Trophoblast cell (in vitro differentiated cells and primary cell): Measurements from ENCODE around the gene GDPD4.

Experiments used
- DNase-seq, 2 donors: peaks; one replicate each; pipeline ENCODE4 v3.0.0-alpha.2; 2016
- H2AFZ ChIP-seq: 2 replicates; pipeline ENCODE4 v1.6.1; 2013; ENCODE audit warnings: low read length, moderate library complexity, mild to moderate bottlenecking; ENCODE audit not compliant: insufficient read depth, poor library complexity
- H2AK5ac ChIP-seq: 2 replicates; pipeline ENCODE4 v1.6.1; 2013; ENCODE audit warnings: mild to moderate bottlenecking, low read length
- H2BK120ac ChIP-seq: 2 replicates; pipeline ENCODE4 v1.6.1; 2013; ENCODE audit warnings: low read length, mild to moderate bottlenecking, moderate library complexity; ENCODE audit not compliant: insufficient read depth, poor library complexity
- H2BK12ac ChIP-seq: 2 replicates; pipeline ENCODE4 v1.6.1; 2013; ENCODE audit warnings: mild to moderate bottlenecking, low read length, moderate library complexity
- H2BK5ac ChIP-seq: 2 replicates; pipeline ENCODE4 v1.6.1; 2013; ENCODE audit warnings: low read length, low read depth, moderate library complexity, mild to moderate bottlenecking; ENCODE audit not compliant: poor library complexity
- H3K14ac ChIP-seq: 2 replicates; pipeline ENCODE4 v1.6.1; 2013; ENCODE audit warnings: mild to moderate bottlenecking, low read length
- H3K18ac ChIP-seq: 2 replicates; pipeline ENCODE4 v1.6.1; 2013; ENCODE audit warnings: mild to moderate bottlenecking, low read length
- H3K23ac ChIP-seq: 2 replicates; pipeline ENCODE4 v1.6.1; 2013; ENCODE audit warnings: low read length
- H3K27ac ChIP-seq: 2 replicates; pipeline ENCODE4 v1.5.1; 2013; ENCODE audit warnings: low read depth, mild to moderate bottlenecking, inconsistent platforms, low read length, moderate library complexity
- H3K27me3 ChIP-seq: 2 replicates; pipeline ENCODE4 v1.6.1; 2013; ENCODE audit warnings: inconsistent platforms, mild to moderate bottlenecking, low read length, moderate library complexity; ENCODE audit not compliant: insufficient read depth
- H3K36me3 ChIP-seq, 2 experiments: 1 replicate in 1 of 2; 2 replicates in 1 of 2; pipeline ENCODE4 v1.6.1; 2013; ENCODE audit warnings: low read length in 2 of 2, mild to moderate bottlenecking in 2 of 2, moderate library complexity in 1 of 2; ENCODE audit not compliant: insufficient read depth in 2 of 2, control insufficient read depth in 1 of 2
- H3K4ac ChIP-seq: 2 replicates; pipeline ENCODE4 v1.6.1; 2013; ENCODE audit warnings: low read depth, mild to moderate bottlenecking, low read length, moderate library complexity
- H3K4me1 ChIP-seq, 2 experiments: 1 replicate in 1 of 2; 2 replicates in 1 of 2; pipeline ENCODE4 v1.6.1; 2013; ENCODE audit warnings: low read length in 2 of 2, mild to moderate bottlenecking in 2 of 2, moderate library complexity in 1 of 2; ENCODE audit not compliant: insufficient read depth in 2 of 2, control insufficient read depth in 1 of 2
- H3K4me2 ChIP-seq: 2 replicates; pipeline ENCODE4 v1.6.1; 2013; ENCODE audit warnings: inconsistent platforms, mild to moderate bottlenecking, low read length, moderate library complexity
- H3K4me3 ChIP-seq: 2 replicates; pipeline ENCODE4 v1.5.1; 2013; ENCODE audit warnings: mild to moderate bottlenecking, low read depth, low read length, inconsistent platforms
- H3K79me1 ChIP-seq: one replicate; pipeline ENCODE4 v1.6.1; 2013; ENCODE audit warnings: low read length
- H3K79me2 ChIP-seq: 2 replicates; pipeline ENCODE4 v1.6.1; 2013; ENCODE audit warnings: low read length, mild to moderate bottlenecking; ENCODE audit not compliant: control insufficient read depth, insufficient read depth, poor library complexity
- H3K9ac ChIP-seq: 2 replicates; pipeline ENCODE4 v1.6.1; 2013; ENCODE audit warnings: mild to moderate bottlenecking, low read length
- H3K9me3 ChIP-seq: 2 replicates; pipeline ENCODE4 v1.6.1; 2013; ENCODE audit warnings: low read depth, mild to moderate bottlenecking, control low read depth, inconsistent platforms, low read length; ENCODE audit not compliant: insufficient read depth
- H4K12ac ChIP-seq: 2 replicates; pipeline ENCODE4 v1.6.1; 2013; ENCODE audit warnings: low read depth, mild to moderate bottlenecking, low read length, moderate library complexity
- H4K8ac ChIP-seq: 2 replicates; pipeline ENCODE4 v1.6.1; 2013; ENCODE audit warnings: low read depth, mild to moderate bottlenecking, low read length, moderate library complexity
- H4K91ac ChIP-seq: one replicate; pipeline ENCODE4 v1.6.1; 2013; ENCODE audit warnings: low read depth, mild to moderate bottlenecking, low read length, moderate library complexity
- WGBS: extraction: QIAGEN DNeasy Blood & Tissue Kit; methylation state at CpG from one replicate; pipeline ENCODE4 v1.1.7; 2013; ENCODE audit warnings: missing lambda C conversion rate; ENCODE audit not compliant: insufficient read length, insufficient coverage; ENCODE audit errors: extremely low coverage; 5-methylcytosine and 5-hydroxymethylcytosine counted together

The GDPD4 gene

DNA sequence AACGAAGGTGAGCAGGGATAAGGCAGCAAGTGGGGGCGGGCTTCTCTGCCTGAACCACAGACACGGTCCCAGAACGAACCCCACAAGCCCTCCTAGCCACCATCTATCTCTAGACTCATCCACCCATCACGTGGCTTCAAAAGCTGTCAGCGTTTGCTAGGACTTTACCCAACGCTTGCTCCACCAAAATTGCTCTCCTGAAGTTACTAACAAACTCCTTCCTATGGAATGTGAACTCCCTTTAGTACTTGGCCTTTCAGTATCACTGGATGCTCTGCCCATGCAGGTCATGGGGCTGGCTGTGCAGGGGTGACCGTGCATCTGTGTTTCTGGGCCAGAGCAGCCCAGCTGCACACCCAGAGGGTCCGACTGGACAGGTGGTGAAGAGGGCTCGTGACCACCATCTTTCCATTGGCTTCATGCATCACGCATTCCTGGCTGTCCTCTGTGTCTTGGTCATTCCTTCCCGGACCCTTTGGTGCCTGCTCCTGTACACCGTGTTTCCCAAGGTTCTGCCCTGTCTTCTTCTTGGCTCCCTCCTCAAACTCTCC lies 88.4 kb downstream of the GDPD4 start:
- no peak overlapping the region for H2BK120ac ChIP-seq
- H3K4me3 ChIP-seq = no peak overlapping the region
- no peak overlapping the region for H4K91ac ChIP-seq
- H3K27ac ChIP-seq = no peak overlapping the region
- no peak overlapping the region for H3K4ac ChIP-seq
- DNase-seq = no peak
- no peak overlapping the region for H4K12ac ChIP-seq
- no CpG with 5 or more reads among the region's 13 CpGs for WGBS
- H3K27me3 ChIP-seq = no peaks in the 10 kb centered on the region
- H3K18ac ChIP-seq = no peak overlapping the region
- H2BK5ac ChIP-seq = no peak overlapping the region
- H2BK12ac ChIP-seq = no peak overlapping the region
- H3K4me1 ChIP-seq = no peaks in the 10 kb centered on the region
- H3K14ac ChIP-seq = no peak overlapping the region
- H2AFZ ChIP-seq = no peak overlapping the region
- no peak overlapping the region for H3K4me2 ChIP-seq
- H3K79me1 ChIP-seq = no peaks in the 10 kb centered on the region
- H3K9ac ChIP-seq = no peak overlapping the region
- peaks cover 1% of the 10 kb centered on the region for H3K9me3 ChIP-seq
- H3K79me2 ChIP-seq = no peaks in the 10 kb centered on the region
- H3K23ac ChIP-seq = no peak overlapping the region
- H4K8ac ChIP-seq = no peak overlapping the region
- H2AK5ac ChIP-seq = no peak overlapping the region
- H3K36me3 ChIP-seq = no peaks in the 10 kb centered on the region

DNA sequence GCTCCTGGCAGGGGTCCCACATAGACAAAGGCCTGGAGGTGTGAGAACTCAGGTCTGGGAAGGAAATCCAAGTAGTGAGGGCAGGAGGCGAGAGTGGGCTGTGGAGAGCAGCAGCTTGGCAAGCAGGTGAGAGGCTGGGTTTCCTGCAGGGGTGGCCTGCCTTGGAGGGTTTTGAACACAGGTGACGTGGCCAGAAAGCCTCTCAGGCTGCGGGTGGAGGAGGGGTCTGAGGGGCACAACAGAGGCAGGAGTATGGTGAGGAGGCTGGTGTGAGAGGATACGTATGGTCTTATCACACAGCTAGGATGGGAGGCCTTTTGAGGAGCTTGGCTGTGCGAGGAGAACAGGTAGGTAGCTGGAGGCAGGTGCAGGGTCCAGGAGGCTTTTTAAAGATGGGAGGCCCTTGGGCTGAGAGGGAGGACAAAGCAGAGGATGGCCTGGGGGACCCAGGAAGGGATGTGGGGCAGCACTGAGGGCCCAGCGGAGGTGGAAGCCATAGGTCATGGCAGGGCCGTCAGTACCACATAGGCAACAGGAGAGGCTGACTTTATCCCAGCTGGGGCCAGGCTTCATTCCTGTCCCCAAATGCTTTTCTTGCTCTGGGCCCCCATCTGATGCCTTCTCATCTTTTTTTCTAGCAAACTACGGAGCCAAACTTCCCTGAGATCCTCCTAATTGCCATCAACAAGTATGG lies 89.0 kb downstream of the GDPD4 start:
- Histone ChIP-seq H3K14ac (no peak overlapping the region), H3K36me3 (no peaks in the 10 kb centered on the region), H4K12ac (no peak overlapping the region), H2AK5ac (no peak overlapping the region), H3K4me1 (no peaks in the 10 kb centered on the region), H3K79me2 (no peaks in the 10 kb centered on the region), H2BK120ac (no peak overlapping the region), H3K27me3 (no peaks in the 10 kb centered on the region), H3K18ac (no peak overlapping the region), H3K4me2 (no peak overlapping the region), H2BK5ac (no peak overlapping the region), H3K4ac (no peak overlapping the region), H3K23ac (no peak overlapping the region), H3K79me1 (no peaks in the 10 kb centered on the region), H3K4me3 (no peak overlapping the region), H3K9ac (no peak overlapping the region), H2BK12ac (no peak overlapping the region), H4K91ac (no peak overlapping the region), H3K9me3 (peaks cover 1% of the 10 kb centered on the region), H3K27ac (no peak overlapping the region), H2AFZ (no peak overlapping the region), H4K8ac (no peak overlapping the region)
- DNase-seq = no peak
- WGBS = no CpG with 5 or more reads among the region's 8 CpGs

DNA sequence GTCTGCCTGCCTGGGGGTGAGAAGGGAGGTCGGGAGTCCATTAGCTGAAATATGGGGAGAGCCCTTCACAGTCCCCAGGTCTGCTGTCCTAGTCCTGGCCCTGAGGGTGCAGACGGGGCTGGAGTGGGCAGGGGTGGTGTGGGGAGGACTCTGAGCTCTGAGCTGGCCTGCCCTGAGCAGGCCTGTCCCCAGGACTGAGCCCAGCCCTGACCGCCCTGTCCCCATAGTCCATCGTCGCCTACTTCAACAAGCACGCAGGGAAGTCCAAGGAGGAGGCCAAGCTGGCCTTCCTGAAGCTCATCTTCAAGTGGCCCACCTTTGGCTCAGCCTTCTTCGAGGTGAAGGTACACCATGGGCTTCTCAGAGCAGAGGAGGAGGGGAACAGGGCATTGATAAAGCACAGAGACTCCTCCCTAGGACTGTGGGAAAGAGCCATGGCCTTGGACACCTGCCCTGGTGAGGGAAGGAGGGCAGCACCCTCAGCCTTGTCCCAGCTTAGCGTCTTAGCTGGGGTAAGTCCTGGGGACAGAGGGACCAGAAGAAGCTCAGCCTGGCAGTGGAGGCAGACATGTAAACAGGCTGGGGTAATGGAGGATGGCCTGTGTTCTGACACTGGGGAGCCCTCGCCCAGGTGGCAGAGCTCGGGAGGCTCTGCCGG lies 89.8 kb downstream of the GDPD4 start:
- H3K4me1 ChIP-seq = no peaks in the 10 kb centered on the region
- H3K14ac ChIP-seq = no peak overlapping the region
- no peak overlapping the region for H3K18ac ChIP-seq
- no peak for DNase-seq
- no peak overlapping the region for H2BK12ac ChIP-seq
- no peak overlapping the region for H2AK5ac ChIP-seq
- H3K4ac ChIP-seq = no peak overlapping the region
- no peak overlapping the region for H3K4me2 ChIP-seq
- no peak overlapping the region for H4K12ac ChIP-seq
- H3K23ac ChIP-seq = no peak overlapping the region
- no peak overlapping the region for H2AFZ ChIP-seq
- no peak overlapping the region for H3K27ac ChIP-seq
- H3K9ac ChIP-seq = no peak overlapping the region
- no peak overlapping the region for H2BK120ac ChIP-seq
- H2BK5ac ChIP-seq = no peak overlapping the region
- no peaks in the 10 kb centered on the region for H3K79me1 ChIP-seq
- peaks cover 1% of the 10 kb centered on the region for H3K9me3 ChIP-seq
- H3K79me2 ChIP-seq = no peaks in the 10 kb centered on the region
- no peak overlapping the region for H4K91ac ChIP-seq
- H3K4me3 ChIP-seq = no peak overlapping the region
- no CpG with 5 or more reads among the region's 11 CpGs for WGBS
- no peaks in the 10 kb centered on the region for H3K27me3 ChIP-seq
- no peak overlapping the region for H4K8ac ChIP-seq
- H3K36me3 ChIP-seq = no peaks in the 10 kb centered on the region

DNA sequence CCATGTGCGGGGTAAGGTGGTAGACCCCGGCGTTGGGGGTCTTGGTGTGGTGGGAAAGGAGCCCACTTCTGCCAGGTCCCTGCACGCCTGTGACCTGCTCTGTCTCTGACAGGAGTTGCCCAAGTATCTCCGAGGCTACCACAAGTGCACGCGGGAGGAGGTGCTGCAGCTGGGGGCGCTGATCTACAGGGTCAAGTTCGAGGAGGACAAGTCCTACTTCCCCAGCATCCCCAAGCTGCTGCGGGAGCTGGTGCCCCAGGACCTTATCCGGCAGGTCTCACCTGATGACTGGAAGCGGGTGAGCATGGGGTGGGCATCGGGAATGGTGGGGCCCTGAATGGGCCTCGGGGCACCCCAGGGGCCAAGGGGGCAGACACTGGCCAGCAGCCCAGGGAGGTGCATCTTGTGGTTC lies 90.4 kb downstream of the GDPD4 start:
- no peak overlapping the region for H3K23ac ChIP-seq
- H2BK5ac ChIP-seq = no peak overlapping the region
- H3K27ac ChIP-seq = no peak overlapping the region
- no peaks in the 10 kb centered on the region for H3K36me3 ChIP-seq
- no peak overlapping the region for H3K4ac ChIP-seq
- H3K27me3 ChIP-seq = no peaks in the 10 kb centered on the region
- no peaks in the 10 kb centered on the region for H3K4me1 ChIP-seq
- H3K9ac ChIP-seq = no peak overlapping the region
- WGBS = no CpG with 5 or more reads among the region's 14 CpGs
- DNase-seq = no peak
- no peaks in the 10 kb centered on the region for H3K79me2 ChIP-seq
- H3K18ac ChIP-seq = no peak overlapping the region
- no peak overlapping the region for H4K8ac ChIP-seq
- H2BK120ac ChIP-seq = no peak overlapping the region
- H2BK12ac ChIP-seq = no peak overlapping the region
- no peak overlapping the region for H4K12ac ChIP-seq
- no peak overlapping the region for H3K4me2 ChIP-seq
- peaks cover 1% of the 10 kb centered on the region for H3K9me3 ChIP-seq
- H3K14ac ChIP-seq = no peak overlapping the region
- H3K79me1 ChIP-seq = no peaks in the 10 kb centered on the region
- H4K91ac ChIP-seq = no peak overlapping the region
- H3K4me3 ChIP-seq = no peak overlapping the region
- H2AK5ac ChIP-seq = no peak overlapping the region
- H2AFZ ChIP-seq = no peak overlapping the region
